Right lobe of liver (tissue), 6 donors: Measurements from ENCODE around the gene RNPEPL1. TPM values are rescaled to one million over a fixed set of nuclear protein-coding genes. Genes with fewer than 3 reads are reported as not detected.

Experiments
- ATAC-seq, 4 donors: fragments of 200-7000 bp; cut with Tn5 transposase; one replicate each; pipeline ENCODE4 v1.9.1; 2020; ENCODE audit warnings: mild to moderate bottlenecking in 4 of 4, moderate library complexity in 4 of 4
- DNase-seq, 3 donors: peaks; one replicate each; pipeline ENCODE4 v3.0.0-alpha.2; 2020
- H3K27ac ChIP-seq, 3 donors: fragments of 200-600 bp; one replicate each; pipeline ENCODE4 v1.8.0; 2022
- H3K27me3 ChIP-seq, 2 donors: fragments of 200-600 bp; one replicate each; pipeline ENCODE4 v1.8.0; 2022
- H3K36me3 ChIP-seq, 4 donors: fragments of 200-600 bp; sonication (generic) in 1 of 4; one replicate each; pipeline versions ENCODE4 v1.5.1 to v1.8.0; 2017 to 2022; ENCODE audit warnings: control low read depth in 1 of 4
- H3K4me1 ChIP-seq, 4 donors: fragments of 200-600 bp; sonication (generic) in 1 of 4; one replicate each; pipeline versions ENCODE4 v1.5.1 to v1.8.0; 2017 to 2022; ENCODE audit warnings: control low read depth in 1 of 4
- H3K4me3 ChIP-seq, 3 donors: fragments of 200-600 bp; one replicate each; pipeline ENCODE4 v1.8.0; 2022
- H3K9me3 ChIP-seq, 4 donors: fragments of 200-600 bp; sonication (generic) in 1 of 4; one replicate each; pipeline versions ENCODE4 v1.5.1 to v1.8.0; 2017 to 2022; ENCODE audit warnings: control low read depth in 1 of 4
- POLR2A ChIP-seq: fragments of 450-650 bp; IDR thresholded peaks from one replicate; pipeline ENCODE4 v1.6.1; 2017; ENCODE audit warnings: antibody characterized with exemption, mild to moderate bottlenecking
- WGBS: methylation state at CpG from one replicate; pipeline ENCODE4 v1.1.6; 2018; ENCODE audit warnings: low coverage, low lambda C conversion rate; ENCODE audit not compliant: insufficient coverage; ENCODE audit errors: missing lambda C conversion rate; 5-methylcytosine and 5-hydroxymethylcytosine counted together
- intact Hi-C, 2 donors: fragments of 100-400 bp; cut with DNase I; formaldehyde crosslinking; loops; one replicate each; pipeline versions ENCODE4 v1.11.2 to v1.14.1; 2022
- total RNA-seq, 6 experiments: library from RNA; depleted of rRNA in 2 of 6; stranded (reverse); fragments of >200 nt in 2 of 6; fragmentation: NEBNext Ultra II Directional in 3 of 6; extraction: Animal tissue kit (Norgen Biotek cat#: 25700) in 3 of 6; gene quantifications; one replicate each; pipeline versions ENCODE4 v1.1.0 to v1.2.4, GENCODE V29; 2016 to 2023
- TF ChIP-seq, protein P1 (sequence below), 4 donors: fragments of 200-600 bp in 3 of 4; fragments of 450-650 bp in 1 of 4; IDR thresholded peaks; one replicate each; pipeline versions ENCODE4 v1.5.1 to v1.8.0; 2016 to 2022; ENCODE audit warnings: antibody characterized with exemption in 4 of 4, mild to moderate bottlenecking in 2 of 4
- donor health status: DM: no; HTN: yes; CAD: no.
- donor health status: DM: no; HTN: no; CAD: no.
- donor health status: DM: no; HTN: no; CAD: no.
- donor health status: DM: no; HTN: yes; CAD: no.
- donor health status: DM: no; HTN: yes; CAD: no.

Gene RNPEPL1
- total RNA-seq, 6 experiments from 2014 or later, result 24.7 to 105 (median 31.0) TPM

DNA sequence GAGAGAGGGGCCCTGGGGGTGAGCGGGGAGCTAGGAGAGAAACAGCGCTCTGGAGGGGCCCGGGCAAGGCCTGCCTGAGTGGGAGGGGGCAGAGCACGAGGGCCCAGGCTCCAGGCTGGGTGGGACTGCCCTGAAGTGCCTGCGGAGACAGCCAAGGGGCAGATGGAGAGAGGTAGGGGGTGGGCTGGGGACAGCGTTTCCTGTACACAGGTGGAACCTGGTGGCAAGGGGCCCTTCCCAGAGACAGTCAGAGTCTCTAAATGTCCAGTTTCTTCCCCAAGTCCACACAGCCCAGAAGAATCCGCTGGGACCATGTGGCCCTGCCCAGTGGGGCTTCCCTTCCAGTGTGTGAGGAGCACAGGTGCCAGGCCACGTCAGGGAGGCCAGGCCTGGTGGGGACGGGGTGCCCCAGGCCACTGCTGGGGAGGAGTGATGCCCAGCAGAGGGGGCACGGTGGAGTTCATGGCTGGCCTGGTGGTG is 55.3 kb downstream of the RNPEPL1 start:
- Histone ChIP-seq H3K9me3 (no peaks in the 10 kb centered on the region), H3K4me3 (no peak overlapping the region), H3K27me3 (no peaks in the 10 kb centered on the region), H3K27ac (no peak overlapping the region), H3K36me3 (no peaks in the 10 kb centered on the region), H3K4me1 (no peaks in the 10 kb centered on the region)
- intact Hi-C loops, result no loop called here
- peak; percentile 17 to 38 (median 36) for DNase-seq
- no peak for TF ChIP-seq POLR2A
- TF ChIP-seq, protein P1, sequence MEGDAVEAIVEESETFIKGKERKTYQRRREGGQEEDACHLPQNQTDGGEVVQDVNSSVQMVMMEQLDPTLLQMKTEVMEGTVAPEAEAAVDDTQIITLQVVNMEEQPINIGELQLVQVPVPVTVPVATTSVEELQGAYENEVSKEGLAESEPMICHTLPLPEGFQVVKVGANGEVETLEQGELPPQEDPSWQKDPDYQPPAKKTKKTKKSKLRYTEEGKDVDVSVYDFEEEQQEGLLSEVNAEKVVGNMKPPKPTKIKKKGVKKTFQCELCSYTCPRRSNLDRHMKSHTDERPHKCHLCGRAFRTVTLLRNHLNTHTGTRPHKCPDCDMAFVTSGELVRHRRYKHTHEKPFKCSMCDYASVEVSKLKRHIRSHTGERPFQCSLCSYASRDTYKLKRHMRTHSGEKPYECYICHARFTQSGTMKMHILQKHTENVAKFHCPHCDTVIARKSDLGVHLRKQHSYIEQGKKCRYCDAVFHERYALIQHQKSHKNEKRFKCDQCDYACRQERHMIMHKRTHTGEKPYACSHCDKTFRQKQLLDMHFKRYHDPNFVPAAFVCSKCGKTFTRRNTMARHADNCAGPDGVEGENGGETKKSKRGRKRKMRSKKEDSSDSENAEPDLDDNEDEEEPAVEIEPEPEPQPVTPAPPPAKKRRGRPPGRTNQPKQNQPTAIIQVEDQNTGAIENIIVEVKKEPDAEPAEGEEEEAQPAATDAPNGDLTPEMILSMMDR (IDR thresholded peaks at IDR 0.05), result no peak
- WGBS, result 73% methylated on average over 3 of the region's 10 CpGs
- no peak for ATAC-seq

DNA sequence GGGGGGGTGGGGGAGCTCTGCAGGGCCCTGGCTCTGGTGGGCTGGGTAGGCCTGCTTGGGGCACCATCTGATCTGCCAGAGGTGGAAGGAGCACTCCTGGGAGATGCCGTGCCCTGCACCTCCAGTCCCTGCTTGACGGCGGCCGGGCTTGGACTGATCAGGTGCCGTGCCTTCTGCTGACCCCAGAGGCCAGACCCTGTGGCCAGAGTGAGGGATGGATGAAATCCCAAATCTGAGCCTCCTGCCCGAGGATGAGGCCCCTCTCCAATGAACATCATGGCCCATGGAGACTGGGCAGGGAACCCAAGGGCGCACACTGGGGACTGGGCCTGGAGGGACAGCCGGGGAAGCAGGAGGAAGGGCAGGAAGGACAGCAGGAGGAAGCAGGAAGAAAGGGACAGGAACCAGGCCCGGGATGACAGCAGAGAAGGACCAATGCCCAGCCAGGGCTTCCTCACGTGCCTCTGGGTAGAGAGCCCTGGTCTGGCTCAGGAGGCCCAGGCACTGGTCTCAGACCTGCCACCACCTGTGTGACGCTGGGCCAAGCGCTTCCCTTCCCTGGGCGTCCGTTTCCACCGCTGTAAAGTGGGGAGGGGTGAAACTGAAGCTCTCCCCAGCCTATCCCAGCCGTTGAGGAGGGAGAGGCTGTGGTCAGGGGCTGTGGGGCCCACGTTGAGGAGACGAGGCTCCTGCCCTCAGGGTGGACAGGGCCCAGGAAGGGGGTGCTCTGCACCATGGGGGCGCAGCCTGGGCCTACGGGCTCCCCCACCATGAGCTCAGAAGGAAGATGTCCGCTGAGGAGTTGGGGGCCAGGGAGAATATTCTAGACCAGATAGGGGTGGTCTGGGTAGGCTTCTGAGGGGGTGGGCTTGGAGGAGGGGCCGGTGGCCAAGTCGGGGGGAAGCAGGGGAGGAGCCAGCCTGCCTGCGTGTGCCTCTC is 56.0 kb downstream of the RNPEPL1 start:
- Histone ChIP-seq H3K27ac (no peak overlapping the region), H3K4me1 (no peaks in the 10 kb centered on the region), H3K27me3 (no peaks in the 10 kb centered on the region), H3K36me3 (no peaks in the 10 kb centered on the region), H3K4me3 (no peak overlapping the region), H3K9me3 (no peaks in the 10 kb centered on the region)
- no peak for TF ChIP-seq POLR2A
- TF ChIP-seq, protein P1 (IDR thresholded peaks at IDR 0.05), result no peak
- DNase-seq (peak; percentile 29 to 49 (median 47)), ATAC-seq (peak; percentile 7 to 32 (median 12))
- intact Hi-C loops, result no loop called here
- 54% methylated on average over 3 of the region's 24 CpGs for WGBS

DNA sequence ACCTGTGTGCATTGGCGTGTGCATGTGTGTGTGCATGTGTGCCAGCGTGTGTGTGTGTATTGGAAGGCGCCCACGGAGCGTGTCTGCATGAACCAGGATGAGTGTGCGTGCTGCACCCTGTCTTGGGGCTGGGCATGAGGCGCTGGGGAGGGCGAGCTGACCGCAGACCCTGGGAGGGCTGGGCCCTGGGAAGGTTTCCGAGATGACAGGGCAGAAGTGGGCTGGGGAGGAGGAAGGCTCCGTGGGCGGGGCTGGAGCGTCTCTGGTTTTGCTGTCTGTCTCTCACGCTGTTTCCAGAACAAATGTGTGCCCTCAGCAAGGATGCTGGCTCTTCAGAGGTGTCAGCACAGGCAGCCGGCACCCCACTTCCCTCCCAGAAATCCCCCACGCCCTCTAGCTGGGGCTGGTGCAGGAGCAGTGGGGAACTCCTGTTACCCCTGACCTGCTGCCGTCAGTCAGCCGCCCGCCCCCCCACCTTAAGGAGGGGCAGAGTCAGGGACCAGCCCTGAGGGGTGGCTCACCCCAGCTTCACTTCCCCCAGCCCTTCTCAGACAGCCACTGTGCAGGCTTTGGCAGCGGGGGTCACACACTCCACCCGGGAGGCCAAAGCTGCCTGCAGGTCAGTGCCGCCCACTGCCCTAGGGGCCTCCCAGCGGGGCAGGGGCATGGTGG is 56.8 kb downstream of the RNPEPL1 start, which contains the start of gene GPR35:
TSS of gene GPR35 (plus strand) at position 531 of the 672 bp plus-strand sequence. CDS start 4,473 bp downstream, outside the sequence.
- TF ChIP-seq, protein P1 (IDR thresholded peaks at IDR 0.05), result no peak
- TF ChIP-seq POLR2A, result no peak
- Histone ChIP-seq H3K4me1 (no peaks in the 10 kb centered on the region), H3K36me3 (no peaks in the 10 kb centered on the region), H3K27ac (no peak within 1 kb of the TSS), H3K27me3 (no peaks in the 10 kb centered on the region), H3K9me3 (no peaks in the 10 kb centered on the region), H3K4me3 (no peak within 1 kb of the TSS)
- DNase-seq (peak; percentile 47 to 60 (median 55)), ATAC-seq (peak; percentile 33 to 47 (median 44))
- intact Hi-C loops, result no loop called here
- 38% methylated on average over 3 of the region's 23 CpGs for WGBS

DNA sequence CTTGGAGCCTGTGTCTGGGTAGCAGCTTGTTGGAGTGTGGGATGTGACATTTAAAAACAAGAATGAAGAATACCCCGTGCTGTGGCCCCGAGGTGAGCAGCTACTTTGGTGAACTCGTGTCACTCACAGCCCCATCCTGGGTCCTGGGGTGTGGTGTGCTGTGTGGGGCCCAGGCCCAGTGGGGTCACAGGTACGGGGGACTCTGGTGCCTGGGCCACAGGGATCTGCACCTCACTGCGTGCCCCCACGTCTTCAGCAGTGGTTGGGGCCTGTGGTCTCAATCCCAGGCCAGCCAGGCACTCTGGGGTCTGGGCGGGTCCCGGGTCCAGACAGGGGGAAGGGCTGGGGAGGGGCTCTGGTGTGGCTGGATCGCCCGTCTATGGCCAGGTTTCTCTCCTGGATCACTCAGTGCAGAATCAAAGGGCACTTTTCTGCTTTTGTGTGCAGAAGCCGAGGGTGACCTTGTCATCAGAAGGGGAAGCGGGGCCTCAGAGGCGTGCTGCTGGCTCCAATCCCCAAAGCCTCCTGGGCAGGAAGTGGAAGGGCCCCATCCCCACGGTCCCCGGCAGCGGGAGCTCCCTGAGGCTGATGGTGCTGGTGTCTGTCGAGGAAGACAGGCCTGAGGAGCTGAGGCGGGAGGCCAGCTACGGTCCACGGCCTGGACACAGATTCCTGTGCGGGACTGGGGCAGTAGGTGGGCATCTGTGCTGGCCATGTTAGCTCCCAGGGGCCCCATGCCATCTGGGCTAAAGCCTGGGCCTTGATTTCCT is 58.4 kb downstream of the RNPEPL1 start:
- TF ChIP-seq POLR2A, result no peak
- TF ChIP-seq, protein P1 (IDR thresholded peaks at IDR 0.05), result no peak
- DNase-seq, result peak; percentile 42 to 55 (median 45)
- WGBS, result 25% methylated on average over 12 of the region's 21 CpGs
- H3K27me3 ChIP-seq, result no peaks in the 10 kb centered on the region
- intact Hi-C loops, result no loop called here
- peak in 2 of 4 donors; percentile 29 to 40 for ATAC-seq
- H3K4me1 ChIP-seq, result no peaks in the 10 kb centered on the region
- no peak overlapping the region for H3K27ac ChIP-seq
- no peaks in the 10 kb centered on the region for H3K9me3 ChIP-seq
- no peaks in the 10 kb centered on the region for H3K36me3 ChIP-seq
- H3K4me3 ChIP-seq, result no peak overlapping the region
